Right lobe of liver (tissue), 6 donors: ENCODE measurements around the gene EHD4. TPM values are rescaled to one million over a fixed set of nuclear protein-coding genes. Genes with fewer than 3 reads are reported as not detected.

Experiments
- ATAC-seq, 4 donors: fragments of 200-7000 bp; cut with Tn5 transposase; one replicate each; pipeline ENCODE4 v1.9.1; 2020; ENCODE audit warnings: mild to moderate bottlenecking in 4 of 4, moderate library complexity in 4 of 4
- DNase-seq, 3 donors: peaks; one replicate each; pipeline ENCODE4 v3.0.0-alpha.2; 2020
- H3K27ac ChIP-seq, 3 donors: fragments of 200-600 bp; one replicate each; pipeline ENCODE4 v1.8.0; 2022
- H3K27me3 ChIP-seq, 2 donors: fragments of 200-600 bp; one replicate each; pipeline ENCODE4 v1.8.0; 2022
- H3K36me3 ChIP-seq, 4 donors: fragments of 200-600 bp; sonication (generic) in 1 of 4; one replicate each; pipeline versions ENCODE4 v1.5.1 to v1.8.0; 2017 to 2022; ENCODE audit warnings: control low read depth in 1 of 4
- H3K4me1 ChIP-seq, 4 donors: fragments of 200-600 bp; sonication (generic) in 1 of 4; one replicate each; pipeline versions ENCODE4 v1.5.1 to v1.8.0; 2017 to 2022; ENCODE audit warnings: control low read depth in 1 of 4
- H3K4me3 ChIP-seq, 3 donors: fragments of 200-600 bp; one replicate each; pipeline ENCODE4 v1.8.0; 2022
- H3K9me3 ChIP-seq, 4 donors: fragments of 200-600 bp; sonication (generic) in 1 of 4; one replicate each; pipeline versions ENCODE4 v1.5.1 to v1.8.0; 2017 to 2022; ENCODE audit warnings: control low read depth in 1 of 4
- CTCF ChIP-seq, 4 donors: fragments of 200-600 bp in 3 of 4; fragments of 450-650 bp in 1 of 4; IDR thresholded peaks; one replicate each; pipeline versions ENCODE4 v1.5.1 to v1.8.0; 2016 to 2022; ENCODE audit warnings: antibody characterized with exemption in 4 of 4, mild to moderate bottlenecking in 2 of 4
- POLR2A ChIP-seq: fragments of 450-650 bp; IDR thresholded peaks from one replicate; pipeline ENCODE4 v1.6.1; 2017; ENCODE audit warnings: antibody characterized with exemption, mild to moderate bottlenecking
- WGBS: methylation state at CpG from one replicate; pipeline ENCODE4 v1.1.6; 2018; ENCODE audit warnings: low coverage, low lambda C conversion rate; ENCODE audit not compliant: insufficient coverage; ENCODE audit errors: missing lambda C conversion rate; 5-methylcytosine and 5-hydroxymethylcytosine counted together
- intact Hi-C, 2 donors: fragments of 100-400 bp; cut with DNase I; formaldehyde crosslinking; loops; one replicate each; pipeline versions ENCODE4 v1.11.2 to v1.14.1; 2022
- total RNA-seq, 6 experiments: library from RNA; depleted of rRNA in 2 of 6; stranded (reverse); fragments of >200 nt in 2 of 6; fragmentation: NEBNext Ultra II Directional in 3 of 6; extraction: Animal tissue kit (Norgen Biotek cat#: 25700) in 3 of 6; gene quantifications; one replicate each; pipeline versions ENCODE4 v1.1.0 to v1.2.4, GENCODE V29; 2016 to 2023
- donor health status: DM: no; HTN: yes; CAD: no.
- donor health status: DM: no; HTN: no; CAD: no.
- donor health status: DM: no; HTN: no; CAD: no.
- donor health status: DM: no; HTN: yes; CAD: no.
- donor health status: DM: no; HTN: yes; CAD: no.

The EHD4 gene
- total RNA-seq, 6 experiments from 2014 or later: 4.7 to 21.5 (median 11.1) TPM

- intact Hi-C loops: loop anchor here in 1 of 2 donors (10.0 kb wide), 1 partner anchor 77 kb away; the partner anchor contains the start of gene JMJD7
- H3K27ac ChIP-seq: no peak overlapping the region
- no peak for TF ChIP-seq CTCF (IDR thresholded peaks at IDR 0.05)
- TF ChIP-seq POLR2A: no peak
- H3K9me3 ChIP-seq: no peaks in the 10 kb centered on the region
- peaks cover 2 to 9% (median 5%) of the 10 kb centered on the region in 4 donors for H3K36me3 ChIP-seq
- H3K4me3 ChIP-seq: no peak overlapping the region
- DNase-seq: no peak
- H3K4me1 ChIP-seq: peaks cover 0 to 5% (median 0%) of the 10 kb centered on the region in 4 donors
- 91% methylated on average over 5 of the region's 5 CpGs for WGBS
- H3K27me3 ChIP-seq: no peaks in the 10 kb centered on the region
- no peak for ATAC-seq
Observed at GRCh38 chr15:41901431-41901830, 70.9 kb downstream of the EHD4 start.

GRCh38 chr15:41900526-41901380, 71.6 kb downstream of the EHD4 start:
- peaks cover 2 to 9% (median 5%) of the 10 kb centered on the region in 4 donors for H3K36me3 ChIP-seq

GRCh38 chr15:41899854-41900442, 72.4 kb downstream of the EHD4 start:
- Histone ChIP-seq H3K4me3 (no peak overlapping the region), H3K36me3 (peaks cover 2 to 9% (median 5%) of the 10 kb centered on the region in 4 donors), H3K4me1 (peaks cover 0 to 7% (median 0%) of the 10 kb centered on the region in 4 donors), H3K27me3 (no peaks in the 10 kb centered on the region), H3K9me3 (no peaks in the 10 kb centered on the region), H3K27ac (no peak overlapping the region)
- no peak for TF ChIP-seq CTCF (IDR thresholded peaks at IDR 0.05)
- no peak for TF ChIP-seq POLR2A
- no peak for DNase-seq
- WGBS: 85% methylated on average over 5 of the region's 6 CpGs
- intact Hi-C loops: loop anchor here in 1 of 2 donors (10.0 kb wide), 1 partner anchor 75 kb away; the partner anchor contains the start of gene JMJD7
- no peak for ATAC-seq

More at GRCh38 chr15:41900526-41901380, 71.6 kb downstream of the EHD4 start:
- intact Hi-C loops: loop anchor here in 1 of 2 donors (10.0 kb wide), 1 partner anchor 76 kb away; the partner anchor contains the start of gene JMJD7
- Histone ChIP-seq H3K27ac (no peak overlapping the region), H3K4me1 (peaks cover 0 to 5% (median 0%) of the 10 kb centered on the region in 4 donors), H3K4me3 (no peak overlapping the region), H3K27me3 (no peaks in the 10 kb centered on the region), H3K9me3 (no peaks in the 10 kb centered on the region)
- DNase-seq (no peak), ATAC-seq (no peak)
- no peak for TF ChIP-seq POLR2A
- no peak for TF ChIP-seq CTCF (IDR thresholded peaks at IDR 0.05)
- WGBS: 90% methylated on average over 12 of the region's 36 CpGs

GRCh38 chr15:41897363-41897799, 75.0 kb downstream of the EHD4 start:
- Histone ChIP-seq H3K4me3 (no peak overlapping the region), H3K36me3 (peaks cover 2 to 9% (median 5%) of the 10 kb centered on the region in 4 donors), H3K9me3 (no peaks in the 10 kb centered on the region), H3K4me1 (peaks cover 0 to 17% (median 2%) of the 10 kb centered on the region in 4 donors), H3K27me3 (no peaks in the 10 kb centered on the region), H3K27ac (no peak overlapping the region)
- 72% methylated on average over 5 of the region's 8 CpGs for WGBS
- DNase-seq (peak in 1 of 3 donors; percentile 19), ATAC-seq (no peak)
- TF ChIP-seq CTCF (IDR thresholded peaks at IDR 0.05) (no peak), POLR2A (no peak)
- intact Hi-C loops: no loop called here
